ENCODE results near the gene TMEM176B. TPM values are rescaled to one million over a fixed set of nuclear protein-coding genes. Genes with fewer than 3 reads are reported as not detected.

The TMEM176B gene
- total and polyA plus RNA-seq, 2 donors from 2014 or later: 345 to 542 TPM

DNA sequence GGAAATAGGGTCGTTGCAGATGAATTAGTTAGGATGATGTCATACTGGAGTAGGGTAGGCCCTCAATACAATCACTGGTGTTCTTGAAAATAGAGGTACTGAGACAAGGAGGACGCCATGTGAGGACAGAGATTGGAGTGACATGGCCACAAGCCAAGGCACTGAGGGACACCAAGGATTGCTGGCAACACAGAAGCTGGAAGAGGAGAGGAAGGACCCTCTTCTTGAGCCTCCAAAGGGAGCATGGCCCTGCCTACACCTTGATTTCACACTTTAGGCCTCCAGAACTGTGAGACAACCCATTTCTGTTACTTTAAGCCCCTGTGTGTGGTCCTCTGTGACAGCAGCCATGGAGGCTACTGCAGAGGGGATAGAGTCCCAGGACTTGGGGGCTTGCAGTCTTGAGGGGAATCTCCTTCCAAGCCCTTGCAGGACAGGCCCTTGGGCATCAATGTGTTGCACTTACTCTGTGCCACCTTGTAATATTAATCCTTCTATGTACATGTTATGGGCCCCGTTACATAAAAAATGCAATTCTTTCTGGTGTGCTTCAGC lies 48.5 kb upstream of the TMEM176B start:
- no peaks in the 10 kb centered on the region for H3K27me3 ChIP-seq (ENCODE audit: control insufficient read depth, insufficient read depth, low read length)
- TF ChIP-seq, protein P1, sequence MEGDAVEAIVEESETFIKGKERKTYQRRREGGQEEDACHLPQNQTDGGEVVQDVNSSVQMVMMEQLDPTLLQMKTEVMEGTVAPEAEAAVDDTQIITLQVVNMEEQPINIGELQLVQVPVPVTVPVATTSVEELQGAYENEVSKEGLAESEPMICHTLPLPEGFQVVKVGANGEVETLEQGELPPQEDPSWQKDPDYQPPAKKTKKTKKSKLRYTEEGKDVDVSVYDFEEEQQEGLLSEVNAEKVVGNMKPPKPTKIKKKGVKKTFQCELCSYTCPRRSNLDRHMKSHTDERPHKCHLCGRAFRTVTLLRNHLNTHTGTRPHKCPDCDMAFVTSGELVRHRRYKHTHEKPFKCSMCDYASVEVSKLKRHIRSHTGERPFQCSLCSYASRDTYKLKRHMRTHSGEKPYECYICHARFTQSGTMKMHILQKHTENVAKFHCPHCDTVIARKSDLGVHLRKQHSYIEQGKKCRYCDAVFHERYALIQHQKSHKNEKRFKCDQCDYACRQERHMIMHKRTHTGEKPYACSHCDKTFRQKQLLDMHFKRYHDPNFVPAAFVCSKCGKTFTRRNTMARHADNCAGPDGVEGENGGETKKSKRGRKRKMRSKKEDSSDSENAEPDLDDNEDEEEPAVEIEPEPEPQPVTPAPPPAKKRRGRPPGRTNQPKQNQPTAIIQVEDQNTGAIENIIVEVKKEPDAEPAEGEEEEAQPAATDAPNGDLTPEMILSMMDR (IDR thresholded peaks at IDR 0.05; ENCODE audit: borderline replicate concordance, extremely low read depth, insufficient read depth): no peak
- H3K4me3 ChIP-seq (ENCODE audit: low read length in 3 of 3): no peak overlapping the region
- no peaks in the 10 kb centered on the region for H3K36me3 ChIP-seq (ENCODE audit: control insufficient read depth in 2 of 3, insufficient read depth in 3 of 3, low read length in 3 of 3)
- no peak overlapping the region for H3K27ac ChIP-seq (ENCODE audit: low read depth in 2 of 2, low read length in 2 of 2)
- intact Hi-C loops (cut with DNase I): no loop called here
- no peak overlapping the region for H3K9ac ChIP-seq (ENCODE audit: low read length in 3 of 3)
- FAIRE-seq: no peak
- H3K9me3 ChIP-seq (ENCODE audit: control insufficient read depth in 2 of 3, insufficient read depth in 1 of 3, low read length in 3 of 3): no peaks in the 10 kb centered on the region
- peaks cover 0 to 4% (median 0%) of the 10 kb centered on the region in 3 donors for H3K4me1 ChIP-seq (ENCODE audit: control insufficient read depth in 2 of 3, insufficient read depth in 2 of 3, low read depth in 1 of 3, low read length in 3 of 3)
- peak in 1 of 5 donors; percentile 7 for DNase-seq

DNA sequence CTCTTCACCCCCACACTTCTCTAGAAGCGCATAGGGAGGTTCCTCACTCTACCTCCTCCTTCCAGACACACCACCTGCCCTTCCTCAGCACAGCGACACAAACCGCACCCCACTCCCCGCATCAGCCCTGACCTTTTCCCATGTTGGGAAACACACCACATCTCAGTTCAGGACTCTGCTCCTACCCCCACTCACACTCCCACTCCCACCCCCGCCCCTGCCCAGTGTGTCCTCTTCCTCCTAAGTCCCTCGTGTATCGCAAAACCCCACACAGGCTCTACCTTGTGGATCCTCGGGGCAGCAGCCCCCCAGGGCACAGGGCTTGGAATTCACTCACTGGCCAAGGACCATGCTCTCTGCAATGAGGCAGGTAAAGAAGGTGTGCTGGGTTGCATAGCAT lies 47.9 kb upstream of the TMEM176B start:
- DNase-seq (peak in 1 of 5 donors; percentile 13), FAIRE-seq (no peak)
- Histone ChIP-seq H3K27ac (ENCODE audit: low read depth in 2 of 2, low read length in 2 of 2) (no peak overlapping the region), H3K4me3 (ENCODE audit: low read length in 3 of 3) (no peak overlapping the region), H3K36me3 (ENCODE audit: control insufficient read depth in 2 of 3, insufficient read depth in 3 of 3, low read length in 3 of 3) (no peaks in the 10 kb centered on the region), H3K9ac (ENCODE audit: low read length in 3 of 3) (no peak overlapping the region), H3K27me3 (ENCODE audit: control insufficient read depth, insufficient read depth, low read length) (no peaks in the 10 kb centered on the region), H3K9me3 (ENCODE audit: control insufficient read depth in 2 of 3, insufficient read depth in 1 of 3, low read length in 3 of 3) (no peaks in the 10 kb centered on the region), H3K4me1 (ENCODE audit: control insufficient read depth in 2 of 3, insufficient read depth in 2 of 3, low read depth in 1 of 3, low read length in 3 of 3) (peaks cover 0 to 4% (median 0%) of the 10 kb centered on the region in 3 donors)
- TF ChIP-seq, protein P1 (IDR thresholded peaks at IDR 0.05; ENCODE audit: borderline replicate concordance, extremely low read depth, insufficient read depth): no peak
- intact Hi-C loops (cut with DNase I): no loop called here

DNA sequence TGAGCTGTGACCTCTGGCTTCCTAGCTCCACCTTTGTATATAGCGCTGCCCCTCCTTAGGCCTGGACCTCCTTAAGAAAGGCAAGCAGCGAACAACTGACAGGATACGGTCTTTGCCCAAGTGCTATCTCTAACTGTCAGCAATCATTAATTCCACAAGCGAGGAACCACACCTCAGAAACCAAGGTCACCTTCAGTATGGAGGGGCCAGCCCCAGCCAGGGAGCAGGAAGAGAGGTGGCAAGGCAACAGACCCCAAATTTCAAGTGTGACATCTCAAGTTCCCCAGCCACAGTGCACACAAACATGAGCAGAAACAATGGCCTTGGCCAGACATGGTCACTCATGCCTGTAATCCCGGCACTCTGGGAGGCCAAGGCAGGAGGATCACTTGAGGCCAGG lies 47.4 kb upstream of the TMEM176B start:
- peak in 1 of 5 donors; percentile 11 for DNase-seq
- no peak overlapping the region for H3K4me3 ChIP-seq (ENCODE audit: low read length in 3 of 3)
- peaks cover 0 to 4% (median 0%) of the 10 kb centered on the region in 3 donors for H3K4me1 ChIP-seq (ENCODE audit: control insufficient read depth in 2 of 3, insufficient read depth in 2 of 3, low read depth in 1 of 3, low read length in 3 of 3)
- H3K27me3 ChIP-seq (ENCODE audit: control insufficient read depth, insufficient read depth, low read length): no peaks in the 10 kb centered on the region
- no peak overlapping the region for H3K27ac ChIP-seq (ENCODE audit: low read depth in 2 of 2, low read length in 2 of 2)
- H3K9ac ChIP-seq (ENCODE audit: low read length in 3 of 3): no peak overlapping the region
- intact Hi-C loops (cut with DNase I): no loop called here
- H3K36me3 ChIP-seq (ENCODE audit: control insufficient read depth in 2 of 3, insufficient read depth in 3 of 3, low read length in 3 of 3): no peaks in the 10 kb centered on the region
- FAIRE-seq: no peak
- TF ChIP-seq, protein P1 (IDR thresholded peaks at IDR 0.05; ENCODE audit: borderline replicate concordance, extremely low read depth, insufficient read depth): no peak
- no peaks in the 10 kb centered on the region for H3K9me3 ChIP-seq (ENCODE audit: control insufficient read depth in 2 of 3, insufficient read depth in 1 of 3, low read length in 3 of 3)
